ENCODE data around the gene TBX6. TPM values are rescaled to one million over a fixed set of nuclear protein-coding genes. Genes with fewer than 3 reads are reported as not detected.

Gene TBX6
- total RNA-seq, 1 donor from 2014 or later: 1.3 TPM

- no peak overlapping the region for H3K4me3 ChIP-seq (ENCODE audit: low read depth, low read length)
- TF ChIP-seq CTCF (conservative IDR thresholded peaks at IDR 0.05; ENCODE audit: low read depth, low read length): no peak
- DNase-seq (ENCODE audit: low read depth): no peak
These were observed 51.5 kb downstream of the TBX6 start for GRCh38 chr16:30040221-30040620.

Other genes starting within 250 kb of the TBX6 start
- gene CDIPT, start 228.7 kb downstream of the TBX6 start, total RNA-seq: 79.0 and 83.3 TPM in 2 replicates
- 2.2 and 12.8 TPM in 2 replicates for gene SEZ6L2, start 192.4 kb downstream of the TBX6 start, total RNA-seq
- 11.1 and 14.2 TPM in 2 replicates for gene ASPHD1, start 191.4 kb downstream of the TBX6 start, total RNA-seq
- 6.6 and 17.4 TPM in 2 replicates for gene KCTD13, start 165.7 kb downstream of the TBX6 start, total RNA-seq
- 92.1 and 139 TPM in 2 replicates for gene TMEM219, start 129.8 kb downstream of the TBX6 start, total RNA-seq
- gene TAOK2, start 118.1 kb downstream of the TBX6 start, total RNA-seq: 31.6 and 31.9 TPM in 2 replicates
- 9.5 and 14.0 TPM in 2 replicates for gene HIRIP3, start 96.3 kb downstream of the TBX6 start, total RNA-seq
- 86.9 and 108 TPM in 2 replicates for gene INO80E, start 95.7 kb downstream of the TBX6 start, total RNA-seq
- 0.17 and 0.22 TPM in 2 replicates for gene DOC2A, start 80.9 kb downstream of the TBX6 start, total RNA-seq
- gene C16orf92, start 68.7 kb downstream of the TBX6 start, total RNA-seq: not detected in 2 replicates
- gene TLCD3B, start 60.7 kb downstream of the TBX6 start, total RNA-seq: not detected in 2 replicates
- 1,398 and 2,089 TPM in 2 replicates for gene ALDOA, start 26.2 kb downstream of the TBX6 start, total RNA-seq
- gene PPP4C, start 15.9 kb downstream of the TBX6 start, total RNA-seq: 98.4 and 178 TPM in 2 replicates
- 16.0 and 41.3 TPM in 2 replicates for gene YPEL3, start 4.3 kb upstream of the TBX6 start, total RNA-seq
- 0.72 TPM in 1 of 2 replicates, not detected in the other for gene GDPD3, start 21.6 kb upstream of the TBX6 start, total RNA-seq
- gene MAPK3, start 31.3 kb upstream of the TBX6 start, total RNA-seq: 33.6 and 34.4 TPM in 2 replicates
- 24.1 and 26.3 TPM in 2 replicates for gene CORO1A, start 91.7 kb upstream of the TBX6 start, total RNA-seq
- gene BOLA2B, start 101.7 kb upstream of the TBX6 start, total RNA-seq: 421 and 538 TPM in 2 replicates
- 57.7 and 158 TPM in 2 replicates for gene SLX1A, start 102.0 kb upstream of the TBX6 start, total RNA-seq
- gene SULT1A3, start 107.3 kb upstream of the TBX6 start, total RNA-seq: 6.6 and 12.1 TPM in 2 replicates
- gene NPIPB13, start 156.6 kb upstream of the TBX6 start, total RNA-seq: 0.98 and 4.0 TPM in 2 replicates

Data from epithelial cell of proximal tubule (primary cell).